Measurements from ENCODE around the gene FOXP1.
A peak's percentile ranks its signal among the peaks of the same experiment; 100 is the strongest.

FOXP1 gene

DNA sequence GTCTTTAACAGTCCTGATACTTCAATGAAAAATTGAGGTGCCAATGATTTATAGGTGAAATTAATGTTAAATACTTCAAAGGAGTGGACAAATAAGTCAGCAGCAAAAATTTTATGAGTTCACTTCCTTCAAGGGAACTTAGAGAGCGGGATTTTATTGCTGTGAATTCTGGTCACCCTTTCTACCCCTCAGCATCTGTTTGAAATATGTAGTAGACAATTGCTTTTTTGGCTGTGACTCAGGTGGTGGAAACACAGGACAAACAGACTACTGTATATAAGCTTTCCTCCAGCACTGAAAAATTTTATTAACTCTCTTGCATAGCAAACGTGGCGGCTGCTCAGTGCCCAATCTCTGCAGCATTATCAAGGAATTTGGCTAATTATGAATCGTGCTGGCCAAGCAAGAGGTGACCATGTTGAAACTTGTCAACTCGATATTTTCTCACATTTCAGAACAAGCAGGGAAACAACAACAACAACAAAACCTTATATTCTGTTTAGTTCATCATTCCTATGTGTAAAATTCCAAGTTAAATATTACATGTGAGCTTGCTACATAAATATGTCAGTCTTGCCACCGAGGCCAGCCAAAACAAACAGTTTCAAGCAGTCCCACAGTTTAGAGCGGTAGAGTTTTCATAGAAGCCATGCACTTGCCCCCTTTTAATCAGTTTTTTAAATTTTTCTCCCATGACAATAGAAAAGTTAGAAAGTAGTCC lies 420.2 kb downstream of the FOXP1 start:
- peak; percentile 40 for DNase-seq (ENCODE audit: low read depth, low spot score)
- in situ Hi-C loops (cut with HindIII; ENCODE audit: low sequenced_read_pairs) = no loop called here
- H3K4me3 ChIP-seq (ENCODE audit: low read depth, low read length) = no peak overlapping the region
- TF ChIP-seq, protein P1, sequence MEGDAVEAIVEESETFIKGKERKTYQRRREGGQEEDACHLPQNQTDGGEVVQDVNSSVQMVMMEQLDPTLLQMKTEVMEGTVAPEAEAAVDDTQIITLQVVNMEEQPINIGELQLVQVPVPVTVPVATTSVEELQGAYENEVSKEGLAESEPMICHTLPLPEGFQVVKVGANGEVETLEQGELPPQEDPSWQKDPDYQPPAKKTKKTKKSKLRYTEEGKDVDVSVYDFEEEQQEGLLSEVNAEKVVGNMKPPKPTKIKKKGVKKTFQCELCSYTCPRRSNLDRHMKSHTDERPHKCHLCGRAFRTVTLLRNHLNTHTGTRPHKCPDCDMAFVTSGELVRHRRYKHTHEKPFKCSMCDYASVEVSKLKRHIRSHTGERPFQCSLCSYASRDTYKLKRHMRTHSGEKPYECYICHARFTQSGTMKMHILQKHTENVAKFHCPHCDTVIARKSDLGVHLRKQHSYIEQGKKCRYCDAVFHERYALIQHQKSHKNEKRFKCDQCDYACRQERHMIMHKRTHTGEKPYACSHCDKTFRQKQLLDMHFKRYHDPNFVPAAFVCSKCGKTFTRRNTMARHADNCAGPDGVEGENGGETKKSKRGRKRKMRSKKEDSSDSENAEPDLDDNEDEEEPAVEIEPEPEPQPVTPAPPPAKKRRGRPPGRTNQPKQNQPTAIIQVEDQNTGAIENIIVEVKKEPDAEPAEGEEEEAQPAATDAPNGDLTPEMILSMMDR (IDR thresholded peaks at IDR 0.05; ENCODE audit: low read depth, low read length) = no peak

DNA sequence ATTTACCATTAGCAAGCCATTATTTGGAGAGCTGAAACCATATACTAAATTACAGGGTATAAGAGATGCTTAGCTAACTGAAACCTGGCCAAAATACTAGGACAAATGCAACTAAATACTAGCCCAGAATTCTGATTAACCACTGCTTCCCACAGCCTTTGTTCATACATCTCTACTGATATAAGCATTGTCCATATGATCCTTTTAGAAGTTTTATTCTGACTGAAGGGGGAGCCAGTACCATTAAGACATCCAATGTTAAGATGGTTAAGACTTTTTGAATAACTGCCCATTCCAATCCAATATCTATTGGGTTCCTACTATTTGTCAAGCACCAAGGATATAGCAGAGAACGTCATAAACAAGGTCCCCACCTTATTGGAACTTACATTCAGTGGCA lies 421.3 kb downstream of the FOXP1 start:
- in situ Hi-C loops (cut with HindIII; ENCODE audit: low sequenced_read_pairs) = no loop called here
- no peak for DNase-seq (ENCODE audit: low read depth, low spot score)
- no peak overlapping the region for H3K4me3 ChIP-seq (ENCODE audit: low read depth, low read length)
- TF ChIP-seq, protein P1 (IDR thresholded peaks at IDR 0.05; ENCODE audit: low read depth, low read length) = no peak

DNA sequence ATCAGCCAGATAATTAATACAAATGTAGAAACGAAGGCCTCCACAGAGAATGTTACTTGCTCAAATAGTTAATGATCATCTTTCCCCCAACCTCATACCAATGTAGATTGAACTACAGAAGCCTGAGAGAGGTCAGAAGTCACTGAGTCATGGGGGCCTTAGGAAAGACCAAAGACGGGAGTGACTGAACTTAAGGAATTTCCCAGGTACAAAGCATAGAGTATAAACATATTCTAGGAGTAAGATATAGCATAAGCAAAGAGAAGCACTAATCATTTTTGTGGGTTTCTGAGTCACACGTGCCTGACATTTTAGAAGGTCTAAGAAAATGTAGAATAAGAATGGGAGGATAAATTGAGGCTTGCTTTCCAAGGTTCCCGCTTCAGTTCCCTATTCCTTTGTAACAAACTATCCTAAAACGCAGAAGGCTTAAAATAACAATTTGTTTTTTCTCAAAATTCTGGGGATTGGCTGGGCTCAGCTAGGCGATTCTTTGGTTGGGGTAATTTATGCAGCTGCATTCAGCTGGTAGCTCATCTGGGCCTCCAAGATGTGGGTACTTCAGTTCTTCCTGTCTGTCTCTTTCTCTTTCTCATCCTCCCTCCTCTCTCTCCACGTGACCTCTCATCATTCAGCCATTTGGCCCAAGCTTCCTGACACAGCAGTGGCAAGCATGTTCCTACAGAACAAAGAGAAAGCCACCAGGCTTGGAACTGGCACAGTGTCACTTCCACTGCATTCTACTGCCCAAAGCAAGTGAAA lies 422.6 kb downstream of the FOXP1 start:
- in situ Hi-C loops (cut with HindIII; ENCODE audit: low sequenced_read_pairs) = no loop called here
- TF ChIP-seq, protein P1 (IDR thresholded peaks at IDR 0.05; ENCODE audit: low read depth, low read length) = no peak
- peak; percentile 69 for DNase-seq (ENCODE audit: low read depth, low spot score)
- no peak overlapping the region for H3K4me3 ChIP-seq (ENCODE audit: low read depth, low read length)

DNA sequence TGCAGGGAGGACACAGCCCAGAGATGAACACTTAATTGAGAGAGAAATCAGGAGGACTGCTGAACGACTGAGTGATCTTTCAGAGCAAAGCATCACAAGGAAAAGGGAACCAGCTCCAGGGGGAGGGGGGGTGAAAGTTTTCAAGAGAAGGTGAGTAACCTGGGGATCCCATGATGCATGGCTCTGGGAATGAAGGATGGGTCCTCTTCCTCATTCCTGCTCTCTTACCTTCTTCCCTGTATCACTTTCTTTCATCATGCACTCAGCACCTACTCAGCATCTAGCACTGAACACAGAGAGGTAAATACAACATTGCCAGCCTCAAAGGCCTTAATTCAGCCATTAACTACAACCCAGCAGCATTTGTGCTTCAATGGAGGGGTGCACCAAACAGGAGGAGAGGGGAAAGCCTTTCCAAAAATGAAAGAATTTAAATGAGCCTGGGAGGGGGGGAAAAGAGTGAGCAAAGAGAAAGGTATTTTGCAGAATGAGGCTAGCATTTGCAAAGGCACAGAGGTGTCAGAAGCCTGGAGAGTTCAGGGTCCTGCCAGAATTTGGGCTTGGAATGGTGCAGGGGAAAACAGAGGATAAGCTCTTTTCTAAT lies 427.4 kb downstream of the FOXP1 start:
- in situ Hi-C loops (cut with HindIII; ENCODE audit: low sequenced_read_pairs) = no loop called here
- H3K4me3 ChIP-seq (ENCODE audit: low read depth, low read length) = no peak overlapping the region
- DNase-seq (ENCODE audit: low read depth, low spot score) = no peak
- TF ChIP-seq, protein P1 (IDR thresholded peaks at IDR 0.05; ENCODE audit: low read depth, low read length) = no peak

DNA sequence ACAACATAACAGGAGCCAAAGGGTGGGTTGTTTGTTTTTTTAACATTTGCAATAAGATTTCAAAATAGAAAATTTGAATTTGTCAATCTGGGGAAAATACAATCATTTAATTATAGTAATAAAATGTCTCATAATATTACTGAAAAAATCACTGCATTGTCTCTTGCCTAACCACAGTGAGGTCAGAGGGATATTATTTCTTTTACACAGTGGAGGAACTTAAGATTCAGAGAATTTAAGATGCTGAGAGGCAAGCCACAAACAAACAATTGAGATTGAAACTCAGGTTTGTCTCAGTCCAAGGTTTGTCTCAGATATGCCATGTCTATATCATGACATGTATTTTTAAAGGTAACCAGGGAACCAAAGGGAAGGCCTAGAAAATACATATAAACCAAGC lies 428.7 kb downstream of the FOXP1 start:
- no peak overlapping the region for H3K4me3 ChIP-seq (ENCODE audit: low read depth, low read length)
- DNase-seq (ENCODE audit: low read depth, low spot score) = no peak
- in situ Hi-C loops (cut with HindIII; ENCODE audit: low sequenced_read_pairs) = no loop called here
- TF ChIP-seq, protein P1 (IDR thresholded peaks at IDR 0.05; ENCODE audit: low read depth, low read length) = no peak

DNA sequence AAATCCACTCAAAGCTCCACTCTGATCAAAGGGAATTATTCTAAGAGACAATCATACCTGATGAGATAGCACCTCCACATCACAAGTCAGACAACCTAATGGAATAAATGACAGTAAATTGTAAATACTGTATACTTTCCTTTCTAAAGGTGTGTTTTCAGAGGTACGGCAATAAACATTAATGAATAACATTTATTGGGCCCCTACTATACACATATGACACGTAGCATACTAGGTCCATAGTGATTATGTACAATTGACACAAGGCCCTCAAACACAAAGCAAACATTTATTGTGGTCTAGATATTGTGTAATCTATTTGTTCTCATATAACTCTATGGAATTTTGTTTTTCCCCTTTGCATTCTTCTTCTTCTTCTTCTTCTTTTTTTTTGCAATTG lies 429.8 kb downstream of the FOXP1 start:
- DNase-seq (ENCODE audit: low read depth, low spot score) = no peak
- TF ChIP-seq, protein P1 (IDR thresholded peaks at IDR 0.05; ENCODE audit: low read depth, low read length) = no peak
- H3K4me3 ChIP-seq (ENCODE audit: low read depth, low read length) = no peak overlapping the region
- in situ Hi-C loops (cut with HindIII; ENCODE audit: low sequenced_read_pairs) = no loop called here

Measured in astrocyte of the spinal cord (primary cell).